ENCODE data around the gene ESPN. TPM values are rescaled to one million over a fixed set of nuclear protein-coding genes. Genes with fewer than 3 reads are reported as not detected.

The ESPN gene
- total RNA-seq, 1 donor from 2014 or later, result 1.7 TPM

DNA sequence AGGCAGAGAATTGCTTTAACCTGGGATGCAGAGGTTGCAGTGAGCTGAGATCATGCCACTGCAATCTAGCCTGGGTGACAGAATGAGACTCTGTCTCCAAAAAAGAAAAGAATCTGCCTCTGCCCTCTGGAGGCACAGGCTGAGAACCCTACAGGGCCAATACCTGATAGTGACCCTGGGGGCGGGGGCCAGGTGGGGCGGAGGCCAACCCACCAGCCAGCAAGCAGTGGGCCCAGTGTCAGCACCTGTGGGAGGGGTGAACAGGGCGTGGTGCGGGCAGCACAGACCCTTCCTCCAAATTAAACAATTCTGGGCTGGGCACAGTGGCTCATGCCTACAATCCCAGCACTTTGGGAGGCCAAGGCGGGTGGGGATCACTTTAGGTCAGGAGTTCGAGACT, 85.9 kb downstream of the ESPN start:
- Mint-ChIP-seq H3K4me1 (peaks cover 14% of the 10 kb centered on the region), H3K4me3 (no peak overlapping the region), H3K27me3 (ENCODE audit: low read depth) (no peaks in the 10 kb centered on the region), H3K36me3 (ENCODE audit: low read depth) (no peaks in the 10 kb centered on the region), H3K27ac (ENCODE audit: unreplicated experiment) (no peak overlapping the region), H3K9me3 (no peaks in the 10 kb centered on the region)
- TF ChIP-seq, protein P1, sequence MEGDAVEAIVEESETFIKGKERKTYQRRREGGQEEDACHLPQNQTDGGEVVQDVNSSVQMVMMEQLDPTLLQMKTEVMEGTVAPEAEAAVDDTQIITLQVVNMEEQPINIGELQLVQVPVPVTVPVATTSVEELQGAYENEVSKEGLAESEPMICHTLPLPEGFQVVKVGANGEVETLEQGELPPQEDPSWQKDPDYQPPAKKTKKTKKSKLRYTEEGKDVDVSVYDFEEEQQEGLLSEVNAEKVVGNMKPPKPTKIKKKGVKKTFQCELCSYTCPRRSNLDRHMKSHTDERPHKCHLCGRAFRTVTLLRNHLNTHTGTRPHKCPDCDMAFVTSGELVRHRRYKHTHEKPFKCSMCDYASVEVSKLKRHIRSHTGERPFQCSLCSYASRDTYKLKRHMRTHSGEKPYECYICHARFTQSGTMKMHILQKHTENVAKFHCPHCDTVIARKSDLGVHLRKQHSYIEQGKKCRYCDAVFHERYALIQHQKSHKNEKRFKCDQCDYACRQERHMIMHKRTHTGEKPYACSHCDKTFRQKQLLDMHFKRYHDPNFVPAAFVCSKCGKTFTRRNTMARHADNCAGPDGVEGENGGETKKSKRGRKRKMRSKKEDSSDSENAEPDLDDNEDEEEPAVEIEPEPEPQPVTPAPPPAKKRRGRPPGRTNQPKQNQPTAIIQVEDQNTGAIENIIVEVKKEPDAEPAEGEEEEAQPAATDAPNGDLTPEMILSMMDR (conservative IDR thresholded peaks at IDR 0.05), result no peak
- no peak for DNase-seq (ENCODE audit: low read depth, low spot score)

Small RNA genes within 50 kb of the gene (microRNA-seq; reads per million reads assigned to microRNA genes)
- not detected for gene MIR4252

Other genes starting within 250 kb of the ESPN start
- gene CHD5, start 244.5 kb upstream of the ESPN start, total RNA-seq, result 0.16 and 0.98 TPM in 2 replicates
- gene RPL22, start 225.2 kb upstream of the ESPN start, total RNA-seq, result 479 and 516 TPM in 2 replicates
- gene RNF207, start 218.7 kb upstream of the ESPN start, total RNA-seq, result 3.8 and 4.9 TPM in 2 replicates
- gene ICMT, start 188.8 kb upstream of the ESPN start, total RNA-seq, result 85.4 and 92.8 TPM in 2 replicates
- 23.6 and 25.2 TPM in 2 replicates for gene HES3, start 180.6 kb upstream of the ESPN start, total RNA-seq
- gene GPR153, start 163.7 kb upstream of the ESPN start, total RNA-seq, result 28.1 and 28.7 TPM in 2 replicates
- 107 and 110 TPM in 2 replicates for gene ACOT7, start 31.0 kb upstream of the ESPN start, total RNA-seq
- 0.07 TPM in 1 of 2 replicates, not detected in the other for gene HES2, start 4.9 kb upstream of the ESPN start, total RNA-seq
- gene TNFRSF25, start 41.4 kb downstream of the ESPN start, total RNA-seq, result 23.4 and 26.1 TPM in 2 replicates
- gene PLEKHG5, start 66.9 kb downstream of the ESPN start, total RNA-seq, result 28.9 and 31.7 TPM in 2 replicates
- 47.2 and 52.4 TPM in 2 replicates for gene NOL9, start 129.7 kb downstream of the ESPN start, total RNA-seq
- not detected in 2 replicates for gene TAS1R1, start 130.5 kb downstream of the ESPN start, total RNA-seq
- gene ZBTB48, start 155.2 kb downstream of the ESPN start, total RNA-seq, result 35.7 and 41.0 TPM in 2 replicates
- gene KLHL21, start 178.1 kb downstream of the ESPN start, total RNA-seq, result 18.8 and 19.0 TPM in 2 replicates
- 32.6 and 33.5 TPM in 2 replicates for gene PHF13, start 189.0 kb downstream of the ESPN start, total RNA-seq
- 26.1 and 28.5 TPM in 2 replicates for gene THAP3, start 200.1 kb downstream of the ESPN start, total RNA-seq